Stimulated activated naive B cell treated with anti-CD40 and anti-IgM and Interleukin-4, amounts not matched to agents 10 μg/mL and 1 μg/mL and 100 μg/mL, for 72 hours (primary cell): ENCODE measurements around the gene PCDHB9.
"Not testable (repeated sequence)": the region's sequence is repeated elsewhere in the genome, so short reads cannot be mapped to it uniquely, and the experiment has no call there.

ENCODE experiments used
- ATAC-seq, 2 donors: fragments of 150-1000 bp; cut with Tn5 transposase; replicated peaks; 2 replicates each; pipeline ENCODE4 v1.10.0; 2021; ENCODE audit warnings: moderate library complexity in 1 of 2
- DNase-seq: peaks from one replicate; pipeline ENCODE4 v3.0.0; 2021
- H3K27ac Mint-ChIP-seq: one replicate; pipeline ENCODE4 v1.8.0; 2022; ENCODE audit warnings: mild to moderate bottlenecking, mixed read lengths
- H3K27me3 Mint-ChIP-seq, 2 donors: one replicate each; pipeline ENCODE4 v1.8.0; 2022; ENCODE audit warnings: mixed read lengths in 2 of 2
- H3K36me3 Mint-ChIP-seq, 2 donors: one replicate each; pipeline ENCODE4 v1.8.0; 2022; ENCODE audit warnings: mixed read lengths in 2 of 2, mild to moderate bottlenecking in 1 of 2
- H3K4me1 Mint-ChIP-seq, 2 donors: one replicate each; pipeline ENCODE4 v1.8.0; 2022; ENCODE audit warnings: mixed read lengths in 2 of 2, mild to moderate bottlenecking in 1 of 2
- H3K4me3 Mint-ChIP-seq, 2 donors: one replicate each; pipeline ENCODE4 v1.8.0; 2022; ENCODE audit warnings: mild to moderate bottlenecking in 2 of 2, mixed read lengths in 2 of 2, moderate library complexity in 1 of 2
- H3K9me3 Mint-ChIP-seq, 2 donors: one replicate each; pipeline ENCODE4 v1.8.0; 2022; ENCODE audit warnings: mixed read lengths in 2 of 2, mild to moderate bottlenecking in 1 of 2

The PCDHB9 gene

DNA sequence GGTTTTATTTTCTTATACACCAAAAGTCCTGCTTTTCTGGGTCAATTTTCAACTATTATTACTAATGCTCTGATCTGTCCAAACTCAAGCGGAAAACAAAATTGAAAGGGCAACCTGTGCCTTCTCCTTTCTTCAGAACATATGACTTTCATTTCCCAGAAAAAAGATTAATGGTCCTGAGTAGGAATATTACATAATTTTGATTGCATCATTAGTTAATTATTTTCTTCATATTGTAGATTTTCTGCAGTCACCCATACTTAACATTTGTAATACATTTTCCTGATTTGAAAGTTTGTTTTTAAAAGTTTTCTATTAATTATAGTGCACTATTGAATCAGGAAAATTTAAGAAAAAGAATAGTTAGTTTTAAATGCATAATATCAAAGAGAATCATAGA lies 11.0 kb upstream of the PCDHB9 start:
- no peak for DNase-seq
- no peak for ATAC-seq
- peaks cover 12% of the 10 kb centered on the region in 2 donors for H3K9me3 Mint-ChIP-seq
- H3K4me1 Mint-ChIP-seq, result peaks cover 0 to 3% of the 10 kb centered on the region in 2 donors
- no peak overlapping the region for H3K4me3 Mint-ChIP-seq
- H3K27me3 Mint-ChIP-seq, result peaks cover 23 to 29% of the 10 kb centered on the region in 2 donors
- peaks cover 2 to 4% of the 10 kb centered on the region in 2 donors for H3K36me3 Mint-ChIP-seq
- no peak overlapping the region for H3K27ac Mint-ChIP-seq

DNA sequence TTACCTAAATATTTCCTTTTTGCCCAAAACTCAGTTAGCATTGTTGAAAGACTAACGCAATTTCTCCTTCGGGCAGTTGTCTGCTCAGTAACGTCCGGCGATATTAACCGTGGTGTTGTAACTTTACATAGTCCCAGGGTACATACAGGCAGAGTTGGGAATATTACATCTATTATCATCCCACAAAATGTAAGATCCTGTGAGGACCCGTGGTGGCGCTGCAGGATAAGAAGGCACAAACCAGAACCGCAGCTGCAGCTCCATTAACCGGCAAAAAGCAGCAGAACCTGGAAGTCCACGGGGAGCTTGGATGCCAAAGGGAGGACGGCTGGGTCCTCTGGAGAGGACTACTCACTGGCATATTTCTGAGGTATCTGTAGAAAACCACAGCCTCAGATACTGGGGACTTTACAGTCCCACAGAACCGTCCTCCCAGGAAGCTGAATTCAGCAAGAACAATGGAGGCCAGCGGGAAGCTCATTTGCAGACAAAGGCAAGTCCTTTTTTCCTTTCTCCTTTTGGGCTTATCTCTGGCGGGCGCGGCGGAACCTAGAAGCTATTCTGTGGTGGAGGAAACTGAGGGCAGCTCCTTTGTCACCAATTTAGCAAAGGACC lies 9.3 kb upstream of the PCDHB9 start, which contains the start of gene PCDHB8:
Gene PCDHB8, plus strand, starts transcription at position 214 of the 615 bp plus-strand sequence. Its CDS starts 245 bp downstream, at position 459.
- ATAC-seq, DNase-seq, H3K27ac Mint-ChIP-seq, H3K4me1 Mint-ChIP-seq, H3K4me3 Mint-ChIP-seq, H3K36me3 Mint-ChIP-seq: not testable (repeated sequence)
- Mint-ChIP-seq H3K27me3 (peaks cover 31 to 36% of the 10 kb centered on the region in 2 donors), H3K9me3 (peaks cover 11 to 14% of the 10 kb centered on the region in 2 donors)

DNA sequence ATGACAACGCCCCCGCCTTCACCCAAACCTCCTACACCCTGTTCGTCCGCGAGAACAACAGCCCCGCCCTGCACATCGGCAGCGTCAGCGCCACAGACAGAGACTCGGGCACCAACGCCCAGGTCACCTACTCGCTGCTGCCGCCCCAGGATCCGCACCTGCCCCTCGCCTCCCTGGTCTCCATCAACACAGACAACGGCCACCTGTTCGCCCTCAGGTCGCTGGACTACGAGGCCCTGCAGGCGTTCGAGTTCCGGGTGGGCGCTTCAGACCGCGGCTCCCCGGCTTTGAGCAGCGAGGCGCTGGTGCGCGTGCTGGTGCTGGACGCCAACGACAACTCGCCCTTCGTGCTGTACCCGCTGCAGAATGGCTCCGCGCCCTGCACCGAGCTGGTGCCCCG lies 7.6 kb upstream of the PCDHB9 start:
- not testable (repeated sequence) for H3K9me3 Mint-ChIP-seq, H3K27ac Mint-ChIP-seq, H3K4me1 Mint-ChIP-seq, DNase-seq, H3K4me3 Mint-ChIP-seq, H3K36me3 Mint-ChIP-seq, ATAC-seq
- H3K27me3 Mint-ChIP-seq, result peaks cover 27 to 31% of the 10 kb centered on the region in 2 donors

- not testable (repeated sequence) for DNase-seq, H3K9me3 Mint-ChIP-seq, ATAC-seq, H3K4me3 Mint-ChIP-seq, H3K4me1 Mint-ChIP-seq
- Mint-ChIP-seq H3K27me3 (peaks cover 32 to 33% of the 10 kb centered on the region in 2 donors), H3K27ac (peak overlapping the region; percentile 42), H3K36me3 (peaks cover 8 to 13% of the 10 kb centered on the region in 2 donors)
These were observed 7.1 kb upstream of the PCDHB9 start for GRCh38 chr5:141179876-141180275.

DNA sequence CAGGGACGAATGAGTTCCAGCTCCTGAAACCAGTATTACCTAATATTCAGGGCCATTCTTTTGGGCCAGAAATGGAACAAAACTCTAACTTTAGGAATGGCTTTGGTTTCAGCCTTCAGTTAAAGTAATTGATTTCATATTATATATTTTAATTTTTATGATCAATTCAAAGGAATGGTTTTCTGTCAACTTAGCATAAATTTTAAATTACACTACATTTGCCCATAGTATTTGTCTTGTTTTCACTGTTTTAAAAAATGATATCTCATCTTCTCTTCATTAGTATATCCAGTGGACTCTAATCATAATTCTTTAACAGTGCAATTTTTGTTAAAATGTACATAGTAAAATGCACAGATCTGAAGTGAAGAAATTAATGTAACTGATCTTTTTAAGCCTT lies 6.6 kb upstream of the PCDHB9 start:
- ATAC-seq, result no peak
- peak overlapping the region; percentile 42 for H3K27ac Mint-ChIP-seq
- peaks cover 8 to 10% of the 10 kb centered on the region in 2 donors for H3K9me3 Mint-ChIP-seq
- peaks cover 0 to 2% of the 10 kb centered on the region in 2 donors for H3K4me1 Mint-ChIP-seq
- peaks cover 8 to 13% of the 10 kb centered on the region in 2 donors for H3K36me3 Mint-ChIP-seq
- H3K4me3 Mint-ChIP-seq, result no peak overlapping the region
- H3K27me3 Mint-ChIP-seq, result peaks cover 36 to 37% of the 10 kb centered on the region in 2 donors
- no peak for DNase-seq

GRCh38 chr5:141182248-141182647 lies 4.7 kb upstream of the PCDHB9 start, which contains the start of gene PCDHB16:
TSS of gene PCDHB16 (plus strand) at chr5:141182387. CDS start at chr5:141182560, 173 bp downstream.
- H3K27me3 Mint-ChIP-seq, result peaks cover 50 to 52% of the 10 kb centered on the region in 2 donors
- H3K27ac Mint-ChIP-seq, result peak within 1 kb of the TSS; percentile 79
- H3K9me3 Mint-ChIP-seq, result peaks cover 13 to 14% of the 10 kb centered on the region in 2 donors
- ATAC-seq, result no peak
- H3K4me3 Mint-ChIP-seq, result no peak within 1 kb of the TSS
- DNase-seq, result no peak
- H3K4me1 Mint-ChIP-seq, result peaks cover 5 to 6% of the 10 kb centered on the region in 2 donors
- peaks cover 13 to 16% of the 10 kb centered on the region in 2 donors for H3K36me3 Mint-ChIP-seq

GRCh38 chr5:141184117-141184855 lies 2.7 kb upstream of the PCDHB9 start:
- ATAC-seq, H3K4me1 Mint-ChIP-seq, H3K27ac Mint-ChIP-seq, DNase-seq: not testable (repeated sequence)
- Mint-ChIP-seq H3K4me3 (peak overlapping the region; percentile 25 to 39), H3K27me3 (peaks cover 62 to 67% of the 10 kb centered on the region in 2 donors), H3K9me3 (peaks cover 17 to 20% of the 10 kb centered on the region in 2 donors), H3K36me3 (peaks cover 19 to 21% of the 10 kb centered on the region in 2 donors)

- Mint-ChIP-seq H3K36me3 (peaks cover 13 to 26% of the 10 kb centered on the region in 2 donors), H3K27me3 (peaks cover 63 to 75% of the 10 kb centered on the region in 2 donors), H3K9me3 (peaks cover 14 to 27% of the 10 kb centered on the region in 2 donors)
- not testable (repeated sequence) for H3K4me1 Mint-ChIP-seq, DNase-seq, H3K4me3 Mint-ChIP-seq, ATAC-seq, H3K27ac Mint-ChIP-seq
These were observed 1.7 kb downstream of the PCDHB9 start for GRCh38 chr5:141188682-141189081.

DNA sequence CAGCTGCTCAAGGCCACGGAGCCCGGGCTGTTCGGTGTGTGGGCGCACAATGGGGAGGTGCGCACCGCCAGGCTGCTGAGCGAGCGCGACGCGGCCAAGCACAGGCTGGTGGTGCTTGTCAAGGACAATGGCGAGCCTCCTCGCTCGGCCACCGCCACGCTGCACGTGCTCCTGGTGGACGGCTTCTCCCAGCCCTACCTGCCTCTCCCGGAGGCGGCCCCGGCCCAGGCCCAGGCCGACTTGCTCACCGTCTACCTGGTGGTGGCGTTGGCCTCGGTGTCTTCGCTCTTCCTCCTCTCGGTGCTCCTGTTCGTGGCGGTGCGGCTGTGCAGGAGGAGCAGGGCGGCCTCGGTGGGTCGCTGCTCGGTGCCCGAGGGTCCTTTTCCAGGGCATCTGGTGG lies 2.2 kb downstream of the PCDHB9 start:
- not testable (repeated sequence) for ATAC-seq, H3K4me3 Mint-ChIP-seq, H3K4me1 Mint-ChIP-seq, H3K27ac Mint-ChIP-seq, DNase-seq
- H3K36me3 Mint-ChIP-seq, result peaks cover 13 to 26% of the 10 kb centered on the region in 2 donors
- H3K27me3 Mint-ChIP-seq, result peaks cover 64 to 74% of the 10 kb centered on the region in 2 donors
- peaks cover 14 to 27% of the 10 kb centered on the region in 2 donors for H3K9me3 Mint-ChIP-seq

DNA sequence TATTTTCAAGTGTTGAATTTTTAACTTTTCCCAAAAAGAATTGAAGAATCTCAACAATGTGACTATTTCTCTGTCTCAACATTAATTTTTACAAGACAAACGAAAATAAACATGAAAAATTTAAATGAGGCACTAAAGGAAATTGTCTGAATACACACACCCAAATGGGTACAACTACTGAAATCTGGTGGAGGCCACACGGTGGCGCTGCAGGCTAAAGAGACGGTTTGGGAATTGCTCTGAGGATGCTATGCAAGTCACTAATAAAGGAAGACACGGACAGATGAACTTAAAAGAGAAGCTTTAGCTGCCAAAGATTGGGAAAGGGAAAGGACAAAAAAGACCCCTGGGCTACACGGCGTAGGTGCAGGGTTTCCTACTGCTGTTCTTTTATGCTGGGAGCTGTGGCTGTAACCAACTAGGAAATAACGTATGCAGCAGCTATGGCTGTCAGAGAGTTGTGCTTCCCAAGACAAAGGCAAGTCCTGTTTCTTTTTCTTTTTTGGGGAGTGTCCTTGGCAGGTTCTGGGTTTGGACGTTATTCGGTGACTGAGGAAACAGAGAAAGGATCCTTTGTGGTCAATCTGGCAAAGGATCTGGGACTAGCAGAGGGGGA lies 5.3 kb downstream of the PCDHB9 start, which contains the start of gene PCDHB10:
Gene PCDHB10, plus strand, starts transcription at position 244 of the 616 bp plus-strand sequence. Its CDS starts 200 bp downstream, at position 444.
- peak within 1 kb of the TSS; percentile 56 for H3K27ac Mint-ChIP-seq

GRCh38 chr5:141194332-141194731 lies 7.4 kb downstream of the PCDHB9 start:
- not testable (repeated sequence) for H3K27ac Mint-ChIP-seq, H3K4me1 Mint-ChIP-seq, H3K4me3 Mint-ChIP-seq, ATAC-seq, DNase-seq
- Mint-ChIP-seq H3K9me3 (peaks cover 22 to 28% of the 10 kb centered on the region in 2 donors), H3K27me3 (peaks cover 38 to 42% of the 10 kb centered on the region in 2 donors), H3K36me3 (peaks cover 3 to 13% of the 10 kb centered on the region in 2 donors)

More for the DNA sequence above, 5.3 kb downstream of the PCDHB9 start, which contains the start of gene PCDHB10:
- Mint-ChIP-seq H3K4me1 (peaks cover under 1 to 2% of the 10 kb centered on the region in 2 donors), H3K4me3 (no peak within 1 kb of the TSS), H3K9me3 (peaks cover 19 to 24% of the 10 kb centered on the region in 2 donors), H3K27me3 (peaks cover 42 to 48% of the 10 kb centered on the region in 2 donors), H3K36me3 (peaks cover 6 to 21% of the 10 kb centered on the region in 2 donors)
- ATAC-seq (no peak), DNase-seq (no peak)

GRCh38 chr5:141196363-141196762 lies 9.4 kb downstream of the PCDHB9 start:
- Mint-ChIP-seq H3K27ac (no peak overlapping the region), H3K4me3 (no peak overlapping the region), H3K4me1 (peaks cover 0 to 2% of the 10 kb centered on the region in 2 donors), H3K36me3 (peaks cover 3 to 13% of the 10 kb centered on the region in 2 donors), H3K9me3 (peaks cover 25 to 31% of the 10 kb centered on the region in 2 donors), H3K27me3 (peaks cover 42 to 51% of the 10 kb centered on the region in 2 donors)
- no peak for ATAC-seq
- DNase-seq, result no peak

DNA sequence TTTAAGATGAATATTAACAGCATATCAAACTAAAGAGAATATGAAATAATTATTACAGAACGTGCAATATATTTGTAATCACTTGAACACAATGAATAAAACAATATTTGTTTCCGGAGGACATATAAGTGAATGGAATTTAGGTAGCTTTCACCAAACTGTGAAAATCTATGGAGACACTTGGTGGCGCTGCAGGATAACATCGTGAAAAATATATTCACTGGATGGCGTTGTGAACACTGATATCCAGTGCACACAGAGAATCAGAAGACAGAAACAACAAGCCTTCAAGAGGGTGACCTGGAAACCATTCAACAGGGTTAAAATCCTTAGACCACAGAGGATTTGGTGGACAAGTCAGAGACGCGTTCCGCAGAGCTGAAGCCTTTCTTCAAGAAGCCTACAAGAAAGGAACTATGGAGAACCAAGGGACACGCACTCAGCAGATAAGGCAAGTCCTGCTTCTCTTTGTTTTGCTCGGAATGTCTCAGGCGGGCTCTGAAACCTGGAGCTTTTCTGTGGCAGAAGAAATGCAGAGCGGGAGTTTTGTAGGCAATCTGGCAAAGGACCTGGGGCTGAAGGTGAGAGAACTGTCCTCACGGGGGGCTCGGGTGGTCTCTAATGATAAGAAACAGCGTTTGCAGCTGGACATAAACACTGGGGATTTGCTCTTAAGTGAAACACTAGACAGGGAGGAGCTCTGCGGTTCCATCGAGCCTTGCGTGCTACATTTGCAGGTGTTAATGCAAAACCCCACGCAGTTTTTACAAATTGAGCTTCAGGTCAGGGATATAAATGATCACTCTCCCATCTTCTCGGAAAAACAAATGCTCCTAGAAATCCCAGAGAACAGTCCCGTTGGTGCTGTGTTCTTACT lies 12.6 kb downstream of the PCDHB9 start, which contains the start of gene PCDHB11:
Gene PCDHB11, plus strand, starts transcription at position 269 of the 877 bp plus-strand sequence. Its CDS starts 148 bp downstream, at position 417.
- no peak for DNase-seq
- no peaks in the 10 kb centered on the region for H3K4me1 Mint-ChIP-seq
- peak within 1 kb of the TSS; percentile 47 for H3K27ac Mint-ChIP-seq
- H3K9me3 Mint-ChIP-seq, result peaks cover 22 to 27% of the 10 kb centered on the region in 2 donors
- H3K36me3 Mint-ChIP-seq, result peaks cover 3 to 7% of the 10 kb centered on the region in 2 donors
- H3K4me3 Mint-ChIP-seq, result no peak within 1 kb of the TSS
- peaks cover 40 to 41% of the 10 kb centered on the region in 2 donors for H3K27me3 Mint-ChIP-seq
- ATAC-seq, result no peak
